GM12801 (cell line): Measurements from ENCODE around the gene ACTL8.

Experiments used
- CTCF ChIP-seq: IDR thresholded peaks from one replicate; pipeline ENCODE4 v1.5.1; 2011; ENCODE audit warnings: control low read depth; ENCODE audit not compliant: insufficient read length; ENCODE audit errors: extremely low read depth

ACTL8 gene

GRCh38 chr1:17795836-17796645 lies 40.9 kb downstream of the ACTL8 start:
- TF ChIP-seq CTCF: no peak

- TF ChIP-seq CTCF: no peak
These were observed 42.3 kb downstream of the ACTL8 start for GRCh38 chr1:17797478-17797877.

GRCh38 chr1:17798011-17798410 lies 42.9 kb downstream of the ACTL8 start:
- TF ChIP-seq CTCF: no peak

- no peak for TF ChIP-seq CTCF
These were observed 43.8 kb downstream of the ACTL8 start for GRCh38 chr1:17798799-17799382.

- no peak for TF ChIP-seq CTCF
These were observed 44.5 kb downstream of the ACTL8 start for GRCh38 chr1:17799642-17800041.

- TF ChIP-seq CTCF: no peak
These were observed 47.0 kb downstream of the ACTL8 start for GRCh38 chr1:17802164-17802563.

GRCh38 chr1:17802945-17803344 lies 47.8 kb downstream of the ACTL8 start:
- TF ChIP-seq CTCF: no peak
